Upper lobe of left lung (tissue), 4 donors: ENCODE results near the gene EPHB2.

Source experiments
- CTCF ChIP-seq, 6 experiments: fragments of 450-650 bp in 4 of 6; fragments of 200-600 bp in 2 of 6; sonication (generic) in 2 of 6; IDR thresholded peaks; one replicate each; pipeline ENCODE4 v1.5.1; 2016 to 2019; ENCODE audit warnings: antibody characterized with exemption in 6 of 6
- EP300 ChIP-seq, 4 donors: sonication (generic); formaldehyde crosslinking; IDR thresholded peaks; one replicate each; pipeline ENCODE4 v1.5.1; 2017; ENCODE audit warnings: antibody characterized with exemption in 4 of 4, control low read depth in 2 of 4
- POLR2A ChIP-seq, 4 donors: fragments of 450-650 bp; IDR thresholded peaks; one replicate each; pipeline ENCODE4 v1.5.1; 2016 to 2017; ENCODE audit warnings: antibody characterized with exemption in 4 of 4, mild to moderate bottlenecking in 2 of 4
- POLR2AphosphoS5 ChIP-seq, 2 donors: sonication (generic); formaldehyde crosslinking; IDR thresholded peaks; one replicate each; pipeline ENCODE4 v1.5.1; 2017; ENCODE audit warnings: antibody characterized with exemption in 2 of 2

GRCh38 chr1:22827666-22828483 lies 117.2 kb downstream of the EPHB2 start:
- TF ChIP-seq POLR2AphosphoS5 (IDR thresholded peaks at IDR 0.05) (no peak), EP300 (IDR thresholded peaks at IDR 0.05) (no peak), CTCF (IDR thresholded peaks at IDR 0.05) (no peak), POLR2A (IDR thresholded peaks at IDR 0.05) (no peak)
